ENCODE data around the gene WFIKKN1. TPM values are rescaled to one million over a fixed set of nuclear protein-coding genes. Genes with fewer than 3 reads are reported as not detected.

The WFIKKN1 gene
- total and polyA plus RNA-seq, 2 experiments from 2014 or later = 0.43 to 0.88 TPM

GRCh38 chr16:586047-586644 is 44.6 kb upstream of the WFIKKN1 start:
- Histone ChIP-seq H4K20me1 (ENCODE audit: insufficient read depth, poor library complexity, severe bottlenecking) (peaks cover 8% of the 10 kb centered on the region), H3K27ac (no peak overlapping the region), H3K9me3 (ENCODE audit: low read depth) (no peaks in the 10 kb centered on the region), H2AFZ (no peak overlapping the region), H3K4me1 (ENCODE audit: insufficient read depth) (peaks cover 10% of the 10 kb centered on the region), H3K4me3 (no peak overlapping the region), H3K4me2 (no peak overlapping the region), H3K36me3 (replicated peaks; ENCODE audit: insufficient read depth, low read depth) (no peaks in the 10 kb centered on the region), H3K79me2 (peaks cover 27% of the 10 kb centered on the region), H3K27me3 (no peaks in the 10 kb centered on the region), H3K9me2 (replicated peaks; ENCODE audit: insufficient read depth) (no peaks in the 10 kb centered on the region)
- TF ChIP-seq EZH2phosphoT487 (IDR thresholded peaks at IDR 0.05; ENCODE audit: low read depth, severe bottlenecking, unreplicated experiment) (no peak), EZH2 (IDR thresholded peaks at IDR 0.05; ENCODE audit: borderline replicate concordance) (no peak)
- TF ChIP-seq, protein P1, sequence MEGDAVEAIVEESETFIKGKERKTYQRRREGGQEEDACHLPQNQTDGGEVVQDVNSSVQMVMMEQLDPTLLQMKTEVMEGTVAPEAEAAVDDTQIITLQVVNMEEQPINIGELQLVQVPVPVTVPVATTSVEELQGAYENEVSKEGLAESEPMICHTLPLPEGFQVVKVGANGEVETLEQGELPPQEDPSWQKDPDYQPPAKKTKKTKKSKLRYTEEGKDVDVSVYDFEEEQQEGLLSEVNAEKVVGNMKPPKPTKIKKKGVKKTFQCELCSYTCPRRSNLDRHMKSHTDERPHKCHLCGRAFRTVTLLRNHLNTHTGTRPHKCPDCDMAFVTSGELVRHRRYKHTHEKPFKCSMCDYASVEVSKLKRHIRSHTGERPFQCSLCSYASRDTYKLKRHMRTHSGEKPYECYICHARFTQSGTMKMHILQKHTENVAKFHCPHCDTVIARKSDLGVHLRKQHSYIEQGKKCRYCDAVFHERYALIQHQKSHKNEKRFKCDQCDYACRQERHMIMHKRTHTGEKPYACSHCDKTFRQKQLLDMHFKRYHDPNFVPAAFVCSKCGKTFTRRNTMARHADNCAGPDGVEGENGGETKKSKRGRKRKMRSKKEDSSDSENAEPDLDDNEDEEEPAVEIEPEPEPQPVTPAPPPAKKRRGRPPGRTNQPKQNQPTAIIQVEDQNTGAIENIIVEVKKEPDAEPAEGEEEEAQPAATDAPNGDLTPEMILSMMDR (IDR thresholded peaks at IDR 0.05; ENCODE audit: poor library complexity) = no peak
- no peak for DNase-seq (ENCODE audit: low spot score)
- WGBS (ENCODE audit: low lambda C conversion rate, missing lambda C conversion rate) = 73% methylated on average over 16 of the region's 16 CpGs

DNA sequence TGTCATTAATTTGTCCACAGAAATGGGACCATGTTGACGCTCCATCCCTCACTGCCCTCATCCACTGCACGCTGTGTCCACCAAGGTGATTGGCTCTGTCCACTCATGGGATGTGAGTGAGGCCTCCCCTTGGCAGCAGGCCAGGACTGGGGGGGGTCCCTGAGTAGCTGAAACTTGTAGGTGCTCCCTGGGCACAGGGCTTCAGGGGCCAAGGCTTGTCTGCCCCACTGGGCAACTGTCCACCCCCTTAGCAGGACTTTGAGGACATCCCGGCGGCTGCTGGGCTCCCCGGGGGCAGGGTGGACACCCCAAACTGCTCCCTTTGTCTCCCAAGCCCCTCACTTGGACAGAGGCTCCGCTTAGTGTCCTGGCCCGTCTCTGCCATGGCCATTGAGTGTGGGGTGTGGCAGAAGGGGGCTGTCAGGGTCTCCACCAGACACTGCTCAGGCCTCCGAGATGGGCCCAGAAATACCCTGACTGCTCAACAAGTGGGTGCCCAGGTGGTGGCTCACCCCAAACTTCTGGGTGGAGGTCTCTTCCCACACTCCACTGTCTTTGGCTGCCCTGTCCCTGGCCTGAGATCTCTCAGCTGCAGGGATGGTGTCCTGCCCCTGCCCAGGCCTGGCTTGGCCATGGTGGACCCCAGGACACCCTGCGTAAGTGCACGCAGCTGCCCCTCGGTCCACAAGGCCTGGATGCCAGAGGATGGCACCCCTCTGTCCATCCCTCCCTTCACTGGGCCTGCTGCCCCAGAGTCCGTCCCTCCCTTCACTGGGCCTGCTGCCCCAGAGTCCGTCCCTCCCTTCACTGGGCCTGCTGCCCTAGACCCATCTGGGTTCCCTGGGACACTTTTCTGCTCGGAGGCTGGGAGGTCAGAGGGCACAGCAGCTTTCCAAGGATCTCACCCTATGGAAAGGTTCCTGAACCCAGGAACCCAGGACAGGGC is 43.9 kb upstream of the WFIKKN1 start:
- Histone ChIP-seq H3K27ac (no peak overlapping the region), H3K79me2 (peaks cover 35% of the 10 kb centered on the region), H2AFZ (no peak overlapping the region), H3K4me3 (no peak overlapping the region), H3K4me1 (ENCODE audit: insufficient read depth) (peaks cover 18% of the 10 kb centered on the region), H4K20me1 (ENCODE audit: insufficient read depth, poor library complexity, severe bottlenecking) (peaks cover 8% of the 10 kb centered on the region), H3K36me3 (replicated peaks; ENCODE audit: insufficient read depth, low read depth) (no peaks in the 10 kb centered on the region), H3K9me2 (replicated peaks; ENCODE audit: insufficient read depth) (no peaks in the 10 kb centered on the region), H3K4me2 (peak overlapping the region; percentile 98), H3K27me3 (no peaks in the 10 kb centered on the region), H3K9me3 (ENCODE audit: low read depth) (no peaks in the 10 kb centered on the region)
- no peak for TF ChIP-seq EZH2 (IDR thresholded peaks at IDR 0.05; ENCODE audit: borderline replicate concordance)
- TF ChIP-seq EZH2phosphoT487 (IDR thresholded peaks at IDR 0.05; ENCODE audit: low read depth, severe bottlenecking, unreplicated experiment) = no peak
- TF ChIP-seq, protein P1 (IDR thresholded peaks at IDR 0.05; ENCODE audit: poor library complexity) = no peak
- no peak for DNase-seq (ENCODE audit: low spot score)
- 92% methylated on average over 14 of the region's 14 CpGs for WGBS (ENCODE audit: low lambda C conversion rate, missing lambda C conversion rate)

- TF ChIP-seq, protein P1 (IDR thresholded peaks at IDR 0.05; ENCODE audit: poor library complexity) = no peak
- TF ChIP-seq EZH2 (IDR thresholded peaks at IDR 0.05; ENCODE audit: borderline replicate concordance) (no peak), EZH2phosphoT487 (IDR thresholded peaks at IDR 0.05; ENCODE audit: low read depth, severe bottlenecking, unreplicated experiment) (no peak)
- under 1% methylated on average over 17 of the region's 21 CpGs for WGBS (ENCODE audit: low lambda C conversion rate, missing lambda C conversion rate)
- no peaks in the 10 kb centered on the region for H3K36me3 ChIP-seq (replicated peaks; ENCODE audit: insufficient read depth, low read depth)
- H3K4me3 ChIP-seq = peak overlapping the region; percentile 96
- DNase-seq (ENCODE audit: low spot score) = peak; percentile 82
- H3K4me2 ChIP-seq = peak overlapping the region; percentile 98
- peak overlapping the region; percentile 76 for H2AFZ ChIP-seq
- H3K27ac ChIP-seq = peak overlapping the region; percentile 98
- H3K27me3 ChIP-seq = no peaks in the 10 kb centered on the region
- H3K9me3 ChIP-seq (ENCODE audit: low read depth) = no peaks in the 10 kb centered on the region
- peaks cover 8% of the 10 kb centered on the region for H4K20me1 ChIP-seq (ENCODE audit: insufficient read depth, poor library complexity, severe bottlenecking)
- H3K9me2 ChIP-seq (replicated peaks; ENCODE audit: insufficient read depth) = no peaks in the 10 kb centered on the region
- H3K79me2 ChIP-seq = peaks cover 46% of the 10 kb centered on the region
- H3K4me1 ChIP-seq (ENCODE audit: insufficient read depth) = peaks cover 32% of the 10 kb centered on the region
Observed at GRCh38 chr16:588639-588888, 42.2 kb upstream of the WFIKKN1 start.
